ENCODE data around the gene IRS2. TPM values are rescaled to one million over a fixed set of nuclear protein-coding genes. Genes with fewer than 3 reads are reported as not detected.

IRS2 gene
- total RNA-seq, 1 donor from 2014 or later, result 11.8 TPM

GRCh38 chr13:109816112-109816807, 29.9 kb upstream of the IRS2 start:
- Mint-ChIP-seq H3K36me3 (no peaks in the 10 kb centered on the region), H3K27me3 (ENCODE audit: low read depth) (peaks cover 29% of the 10 kb centered on the region), H3K27ac (no peak overlapping the region), H3K4me3 (no peak overlapping the region), H3K9me3 (no peaks in the 10 kb centered on the region), H3K4me1 (peaks cover 2% of the 10 kb centered on the region)
- DNase-seq (ENCODE audit: low spot score in 2 of 2, unreplicated experiment in 2 of 2), result no peak
- TF ChIP-seq, protein P1, sequence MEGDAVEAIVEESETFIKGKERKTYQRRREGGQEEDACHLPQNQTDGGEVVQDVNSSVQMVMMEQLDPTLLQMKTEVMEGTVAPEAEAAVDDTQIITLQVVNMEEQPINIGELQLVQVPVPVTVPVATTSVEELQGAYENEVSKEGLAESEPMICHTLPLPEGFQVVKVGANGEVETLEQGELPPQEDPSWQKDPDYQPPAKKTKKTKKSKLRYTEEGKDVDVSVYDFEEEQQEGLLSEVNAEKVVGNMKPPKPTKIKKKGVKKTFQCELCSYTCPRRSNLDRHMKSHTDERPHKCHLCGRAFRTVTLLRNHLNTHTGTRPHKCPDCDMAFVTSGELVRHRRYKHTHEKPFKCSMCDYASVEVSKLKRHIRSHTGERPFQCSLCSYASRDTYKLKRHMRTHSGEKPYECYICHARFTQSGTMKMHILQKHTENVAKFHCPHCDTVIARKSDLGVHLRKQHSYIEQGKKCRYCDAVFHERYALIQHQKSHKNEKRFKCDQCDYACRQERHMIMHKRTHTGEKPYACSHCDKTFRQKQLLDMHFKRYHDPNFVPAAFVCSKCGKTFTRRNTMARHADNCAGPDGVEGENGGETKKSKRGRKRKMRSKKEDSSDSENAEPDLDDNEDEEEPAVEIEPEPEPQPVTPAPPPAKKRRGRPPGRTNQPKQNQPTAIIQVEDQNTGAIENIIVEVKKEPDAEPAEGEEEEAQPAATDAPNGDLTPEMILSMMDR (IDR thresholded peaks at IDR 0.05; ENCODE audit: unreplicated experiment), result no peak

DNA sequence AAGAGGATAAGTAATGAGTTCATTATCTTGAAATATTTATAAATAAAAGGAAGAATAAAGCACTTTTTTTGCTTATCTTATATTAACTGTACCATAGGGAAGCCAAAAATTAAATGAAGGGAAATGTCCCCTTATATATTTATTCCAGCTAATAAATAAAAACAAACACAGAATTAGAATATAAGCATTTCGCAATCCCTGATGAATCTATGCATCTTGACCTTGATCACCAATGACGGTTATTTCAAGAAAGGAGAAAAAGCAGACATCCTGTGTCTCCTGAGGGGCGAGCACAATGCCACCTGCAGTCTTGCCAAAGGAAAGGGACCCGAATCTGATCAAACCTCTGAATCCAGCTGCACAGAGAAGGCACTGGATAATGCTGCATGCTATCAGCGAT, 29.3 kb upstream of the IRS2 start:
- Mint-ChIP-seq H3K4me1 (no peaks in the 10 kb centered on the region), H3K36me3 (no peaks in the 10 kb centered on the region)

DNA sequence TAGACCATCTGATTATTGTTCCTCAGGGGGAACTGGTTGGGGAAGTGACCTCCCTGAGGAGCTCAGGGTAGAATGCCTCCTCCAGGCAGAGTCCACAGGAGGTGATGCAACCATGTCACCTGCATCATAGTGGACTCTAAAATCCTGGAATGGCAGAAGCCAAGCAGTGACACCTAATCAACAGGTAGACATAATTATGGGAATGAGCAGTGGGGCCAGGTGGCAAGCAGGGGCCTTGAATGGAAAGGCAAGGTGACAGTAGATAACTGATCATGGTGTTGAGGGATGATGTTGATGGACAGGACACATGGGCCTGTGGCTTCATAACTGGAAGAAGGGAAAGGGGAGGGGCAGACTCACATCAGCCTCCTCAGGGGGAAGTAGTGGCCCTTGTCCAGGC, 27.3 kb upstream of the IRS2 start:
- peaks cover 50% of the 10 kb centered on the region for H3K27me3 Mint-ChIP-seq (ENCODE audit: low read depth)
- no peaks in the 10 kb centered on the region for H3K9me3 Mint-ChIP-seq
- H3K4me3 Mint-ChIP-seq, result no peak overlapping the region
- no peak for DNase-seq (ENCODE audit: low spot score in 2 of 2, unreplicated experiment in 2 of 2)
- H3K36me3 Mint-ChIP-seq, result no peaks in the 10 kb centered on the region
- TF ChIP-seq, protein P1 (IDR thresholded peaks at IDR 0.05; ENCODE audit: unreplicated experiment), result no peak
- H3K27ac Mint-ChIP-seq, result no peak overlapping the region
- no peaks in the 10 kb centered on the region for H3K4me1 Mint-ChIP-seq

More for the DNA sequence above, 29.3 kb upstream of the IRS2 start:
- DNase-seq (ENCODE audit: low spot score in 2 of 2, unreplicated experiment in 2 of 2), result no peak
- no peak overlapping the region for H3K4me3 Mint-ChIP-seq
- H3K27me3 Mint-ChIP-seq (ENCODE audit: low read depth), result peaks cover 33% of the 10 kb centered on the region
- no peaks in the 10 kb centered on the region for H3K9me3 Mint-ChIP-seq
- TF ChIP-seq, protein P1 (IDR thresholded peaks at IDR 0.05; ENCODE audit: unreplicated experiment), result no peak
- H3K27ac Mint-ChIP-seq, result no peak overlapping the region

- Mint-ChIP-seq H3K9me3 (no peaks in the 10 kb centered on the region), H3K4me1 (no peaks in the 10 kb centered on the region), H3K36me3 (no peaks in the 10 kb centered on the region), H3K27ac (no peak overlapping the region), H3K4me3 (no peak overlapping the region), H3K27me3 (ENCODE audit: low read depth) (peaks cover 49% of the 10 kb centered on the region)
- TF ChIP-seq, protein P1 (IDR thresholded peaks at IDR 0.05; ENCODE audit: unreplicated experiment), result no peak
- no peak for DNase-seq (ENCODE audit: low spot score in 2 of 2, unreplicated experiment in 2 of 2)
Measured at GRCh38 chr13:109812382-109812781, 26.0 kb upstream of the IRS2 start.

- H3K36me3 Mint-ChIP-seq, result no peaks in the 10 kb centered on the region
- H3K4me1 Mint-ChIP-seq, result no peaks in the 10 kb centered on the region
- TF ChIP-seq, protein P1 (IDR thresholded peaks at IDR 0.05; ENCODE audit: unreplicated experiment), result no peak
- H3K4me3 Mint-ChIP-seq, result no peak overlapping the region
- H3K9me3 Mint-ChIP-seq, result no peaks in the 10 kb centered on the region
- DNase-seq (ENCODE audit: low spot score in 2 of 2, unreplicated experiment in 2 of 2), result no peak
- peaks cover 40% of the 10 kb centered on the region for H3K27me3 Mint-ChIP-seq (ENCODE audit: low read depth)
- H3K27ac Mint-ChIP-seq, result no peak overlapping the region
Measured at GRCh38 chr13:109810761-109811510, 24.6 kb upstream of the IRS2 start.
